OCI-LY1 (cell line): ENCODE measurements around the gene ROR2.

Experiments used
- H2AFZ ChIP-seq: fragments of 200-600 bp; sonication (generic), shearing (Covaris generic); 2 replicates; pipeline ENCODE4 v1.6.0; 2014; ENCODE audit warnings: antibody characterized with exemption, mild to moderate bottlenecking, low read length
- H3F3A ChIP-seq: fragments of 200-600 bp; sonication (generic), shearing (Covaris generic); 2 replicates; pipeline ENCODE4 v1.6.0; 2014; ENCODE audit warnings: mild to moderate bottlenecking, antibody characterized with exemption, low read length, moderate library complexity; ENCODE audit not compliant: insufficient read depth
- H3K27ac ChIP-seq: fragments of 200-600 bp; sonication (generic); 2 replicates; pipeline ENCODE4 v1.5.1; 2014; ENCODE audit warnings: low read length, mixed run types, mild to moderate bottlenecking, low read depth; ENCODE audit not compliant: poor library complexity, severe bottlenecking
- H3K27me3 ChIP-seq: fragments of 200-600 bp; sonication (generic); 2 replicates; pipeline ENCODE4 v1.6.0; 2014; ENCODE audit warnings: antibody characterized with exemption, mild to moderate bottlenecking, low read length, moderate library complexity; ENCODE audit not compliant: insufficient read depth
- H3K36me3 ChIP-seq: fragments of 200-600 bp; sonication (generic); 2 replicates; pipeline ENCODE4 v1.6.1; 2014; ENCODE audit warnings: mild to moderate bottlenecking, antibody characterized with exemption, low read length, moderate library complexity, mixed read lengths; ENCODE audit not compliant: insufficient read depth
- H3K4me1 ChIP-seq: fragments of 200-600 bp; sonication (generic); 2 replicates; pipeline ENCODE4 v1.5.1; 2014; ENCODE audit warnings: mild to moderate bottlenecking, low read length, moderate library complexity; ENCODE audit not compliant: insufficient read depth, severe bottlenecking
- H3K4me2 ChIP-seq: fragments of 200-600 bp; sonication (generic), shearing (Covaris generic); 2 replicates; pipeline ENCODE4 v1.6.1; 2014; ENCODE audit warnings: low read length
- H3K4me3 ChIP-seq: fragments of 200-600 bp; sonication (generic); 2 replicates; pipeline ENCODE4 v1.5.1; 2014; ENCODE audit warnings: low read length, low read depth, mild to moderate bottlenecking, mixed read lengths; ENCODE audit not compliant: poor library complexity, severe bottlenecking
- H3K79me2 ChIP-seq: fragments of 200-600 bp; shearing (Covaris generic); 2 replicates; pipeline ENCODE4 v1.6.1; 2016; ENCODE audit warnings: mixed run types, low read length, mixed read lengths; ENCODE audit not compliant: insufficient read depth
- H3K9ac ChIP-seq: fragments of 200-600 bp; sonication (generic), shearing (Covaris generic); 2 replicates; pipeline ENCODE4 v1.6.1; 2014; ENCODE audit warnings: mild to moderate bottlenecking, low read length, mixed read lengths
- H3K9me2 ChIP-seq: fragments of 200-600 bp; sonication (generic), shearing (Covaris generic); 2 replicates; pipeline ENCODE4 v1.6.1; 2014; ENCODE audit warnings: low read depth, mild to moderate bottlenecking, low read length, mixed read lengths
- H3K9me3 ChIP-seq: fragments of 200-600 bp; shearing (Covaris generic); 2 replicates; pipeline ENCODE4 v1.6.1; 2014; ENCODE audit warnings: low read length, mixed read lengths
- H4K20me1 ChIP-seq: fragments of 200-600 bp; sonication (generic), shearing (Covaris generic); 2 replicates; pipeline ENCODE4 v1.6.0; 2016; ENCODE audit warnings: mild to moderate bottlenecking, low read length; ENCODE audit not compliant: insufficient read depth
- CTCF ChIP-seq: fragments of 200-600 bp; sonication (generic), shearing (Covaris generic); IDR thresholded peaks from 2 replicates; pipeline ENCODE4 v1.5.1; 2017; ENCODE audit warnings: mild to moderate bottlenecking, antibody characterized with exemption, low read length, moderate library complexity, mixed read lengths
- EZH2 ChIP-seq: fragments of 200-600 bp; sonication (generic), shearing (Covaris generic); IDR thresholded peaks from 2 replicates; pipeline ENCODE4 v1.8.0; 2017; ENCODE audit warnings: borderline replicate concordance, mixed run types, mild to moderate bottlenecking, antibody characterized with exemption, low read length, moderate library complexity, mixed read lengths

The ROR2 gene

GRCh38 chr9:91914404-91914803 is 35.6 kb downstream of the ROR2 start:
- Histone ChIP-seq H4K20me1 (no peaks in the 10 kb centered on the region), H3K36me3 (no peaks in the 10 kb centered on the region), H3K9me3 (no peaks in the 10 kb centered on the region), H3F3A (no peaks in the 10 kb centered on the region), H3K4me3 (no peak overlapping the region), H3K27ac (no peak overlapping the region), H2AFZ (no peak overlapping the region), H3K4me2 (no peak overlapping the region), H3K27me3 (no peaks in the 10 kb centered on the region), H3K9me2 (no peaks in the 10 kb centered on the region), H3K9ac (no peak overlapping the region), H3K4me1 (no peaks in the 10 kb centered on the region), H3K79me2 (no peaks in the 10 kb centered on the region)
- no peak for TF ChIP-seq CTCF
- no peak for TF ChIP-seq EZH2

- Histone ChIP-seq H3K4me3 (no peak overlapping the region), H3K4me2 (no peak overlapping the region), H3K4me1 (no peaks in the 10 kb centered on the region), H3K9me2 (no peaks in the 10 kb centered on the region), H4K20me1 (no peaks in the 10 kb centered on the region), H3K79me2 (no peaks in the 10 kb centered on the region), H3K27me3 (no peaks in the 10 kb centered on the region), H3K9ac (no peak overlapping the region), H3K27ac (no peak overlapping the region), H3K36me3 (no peaks in the 10 kb centered on the region), H3K9me3 (no peaks in the 10 kb centered on the region), H3F3A (no peaks in the 10 kb centered on the region), H2AFZ (no peak overlapping the region)
- TF ChIP-seq CTCF (no peak), EZH2 (no peak)
These were observed 36.0 kb downstream of the ROR2 start for GRCh38 chr9:91913986-91914385.

- no peaks in the 10 kb centered on the region for H3K27me3 ChIP-seq
- H2AFZ ChIP-seq = no peak overlapping the region
- H3K4me1 ChIP-seq = no peaks in the 10 kb centered on the region
- no peaks in the 10 kb centered on the region for H4K20me1 ChIP-seq
- no peak for TF ChIP-seq EZH2
- TF ChIP-seq CTCF = no peak
- H3K27ac ChIP-seq = no peak overlapping the region
- no peaks in the 10 kb centered on the region for H3K9me3 ChIP-seq
- H3K36me3 ChIP-seq = no peaks in the 10 kb centered on the region
- no peak overlapping the region for H3K4me3 ChIP-seq
- no peak overlapping the region for H3K9ac ChIP-seq
- no peaks in the 10 kb centered on the region for H3F3A ChIP-seq
- no peaks in the 10 kb centered on the region for H3K9me2 ChIP-seq
- no peaks in the 10 kb centered on the region for H3K79me2 ChIP-seq
- no peak overlapping the region for H3K4me2 ChIP-seq
These were observed 36.9 kb downstream of the ROR2 start for GRCh38 chr9:91913096-91913495.
